Measurements from ENCODE around the gene CSTF1.

Gene CSTF1

DNA sequence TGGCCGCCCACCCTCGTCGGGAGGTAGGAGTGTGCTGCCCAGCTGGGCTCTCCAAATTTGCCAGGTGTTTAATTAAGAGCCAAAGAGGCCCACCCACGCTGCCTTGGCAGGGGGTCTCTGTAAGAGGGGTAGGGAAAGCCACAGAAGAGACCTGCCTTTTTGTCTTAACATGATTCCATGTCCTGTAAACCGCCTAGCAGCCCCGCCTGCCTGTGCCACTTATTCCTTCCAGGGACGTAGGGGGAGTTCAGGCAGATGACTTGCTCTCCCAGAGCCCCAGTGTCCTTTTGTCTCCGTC lies 31.6 kb upstream of the CSTF1 start:
- Mint-ChIP-seq H3K4me1 (peaks cover 18% of the 10 kb centered on the region), H3K27ac (no peak overlapping the region), H3K4me3 (no peak overlapping the region), H3K36me3 (peaks cover 2% of the 10 kb centered on the region), H3K9me3 (no peaks in the 10 kb centered on the region), H3K27me3 (no peaks in the 10 kb centered on the region)

DNA sequence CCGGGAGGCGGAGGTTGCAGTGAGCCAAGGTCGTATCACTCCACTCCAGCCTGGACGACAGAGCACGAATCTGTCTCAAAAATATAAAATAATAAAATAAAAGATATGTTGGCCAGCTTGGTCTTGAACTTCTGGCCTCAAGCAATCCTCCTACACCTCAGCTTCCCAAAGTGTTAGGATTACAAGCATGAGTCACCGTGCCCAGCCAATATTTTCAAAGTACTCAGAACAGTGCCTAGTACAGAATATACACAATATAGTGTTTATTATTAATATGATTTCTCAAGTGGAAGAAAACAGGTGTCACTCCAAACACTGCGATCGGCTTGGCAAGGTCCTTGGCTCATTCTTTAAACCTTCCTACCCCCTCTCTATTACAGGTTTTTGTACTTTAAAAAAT lies 30.5 kb upstream of the CSTF1 start:
- Mint-ChIP-seq H3K4me1 (peaks cover 18% of the 10 kb centered on the region), H3K27ac (no peak overlapping the region), H3K9me3 (no peaks in the 10 kb centered on the region), H3K36me3 (peaks cover 2% of the 10 kb centered on the region), H3K4me3 (no peak overlapping the region), H3K27me3 (no peaks in the 10 kb centered on the region)

DNA sequence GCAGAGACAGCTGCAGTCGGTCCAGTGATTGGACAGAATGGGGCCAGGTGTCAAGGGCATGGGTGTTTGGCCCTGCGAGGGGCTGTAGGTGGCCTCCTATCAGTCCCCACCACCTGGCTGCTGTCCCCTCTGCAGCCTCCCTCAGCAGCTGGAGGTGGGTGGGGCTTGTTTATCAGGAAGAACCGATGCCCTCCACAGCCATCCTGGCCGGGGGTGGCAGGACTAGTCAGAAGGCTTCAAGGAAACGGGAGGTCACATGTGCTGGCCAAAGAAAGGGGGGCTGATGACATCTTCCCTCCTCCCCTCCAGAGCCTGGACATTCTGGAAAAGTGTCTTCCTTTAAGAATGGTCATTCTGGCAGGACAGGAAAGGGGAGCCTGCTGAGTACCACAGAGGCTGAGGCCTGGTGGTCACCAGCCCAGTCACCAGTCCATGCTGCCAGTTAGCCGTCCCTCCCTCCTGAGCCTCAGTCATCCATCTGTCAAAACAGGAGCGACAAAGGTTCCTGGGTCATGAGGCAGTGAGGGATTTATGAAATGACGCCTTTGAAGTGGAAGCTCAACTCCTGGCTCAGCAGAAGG lies 29.5 kb upstream of the CSTF1 start:
- Mint-ChIP-seq H3K36me3 (peaks cover 2% of the 10 kb centered on the region), H3K4me1 (peaks cover 18% of the 10 kb centered on the region), H3K9me3 (no peaks in the 10 kb centered on the region), H3K27ac (no peak overlapping the region), H3K27me3 (no peaks in the 10 kb centered on the region), H3K4me3 (no peak overlapping the region)

DNA sequence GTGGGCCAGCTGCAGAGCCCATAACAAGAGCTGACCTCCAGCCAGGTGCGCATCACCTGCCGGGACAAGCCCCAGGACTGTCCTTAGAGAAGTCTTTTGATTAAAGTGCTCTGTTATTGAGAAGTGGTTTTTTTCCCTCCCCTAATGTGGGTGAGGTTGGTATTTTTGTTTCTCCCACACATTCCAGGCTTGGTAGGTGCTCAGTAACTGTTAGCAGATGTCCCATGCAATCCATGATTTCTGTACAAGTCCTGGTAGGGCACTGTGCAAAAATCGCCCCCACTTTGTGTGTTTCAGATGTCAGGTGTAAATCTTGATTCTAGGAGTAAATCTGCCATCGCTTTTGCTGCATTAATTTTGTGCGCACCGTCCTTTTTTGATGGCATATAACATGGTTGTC lies 29.0 kb upstream of the CSTF1 start:
- peaks cover 18% of the 10 kb centered on the region for H3K4me1 Mint-ChIP-seq
- H3K4me3 Mint-ChIP-seq, result no peak overlapping the region
- peaks cover 4% of the 10 kb centered on the region for H3K36me3 Mint-ChIP-seq
- no peak overlapping the region for H3K27ac Mint-ChIP-seq
- no peaks in the 10 kb centered on the region for H3K9me3 Mint-ChIP-seq
- H3K27me3 Mint-ChIP-seq, result no peaks in the 10 kb centered on the region

DNA sequence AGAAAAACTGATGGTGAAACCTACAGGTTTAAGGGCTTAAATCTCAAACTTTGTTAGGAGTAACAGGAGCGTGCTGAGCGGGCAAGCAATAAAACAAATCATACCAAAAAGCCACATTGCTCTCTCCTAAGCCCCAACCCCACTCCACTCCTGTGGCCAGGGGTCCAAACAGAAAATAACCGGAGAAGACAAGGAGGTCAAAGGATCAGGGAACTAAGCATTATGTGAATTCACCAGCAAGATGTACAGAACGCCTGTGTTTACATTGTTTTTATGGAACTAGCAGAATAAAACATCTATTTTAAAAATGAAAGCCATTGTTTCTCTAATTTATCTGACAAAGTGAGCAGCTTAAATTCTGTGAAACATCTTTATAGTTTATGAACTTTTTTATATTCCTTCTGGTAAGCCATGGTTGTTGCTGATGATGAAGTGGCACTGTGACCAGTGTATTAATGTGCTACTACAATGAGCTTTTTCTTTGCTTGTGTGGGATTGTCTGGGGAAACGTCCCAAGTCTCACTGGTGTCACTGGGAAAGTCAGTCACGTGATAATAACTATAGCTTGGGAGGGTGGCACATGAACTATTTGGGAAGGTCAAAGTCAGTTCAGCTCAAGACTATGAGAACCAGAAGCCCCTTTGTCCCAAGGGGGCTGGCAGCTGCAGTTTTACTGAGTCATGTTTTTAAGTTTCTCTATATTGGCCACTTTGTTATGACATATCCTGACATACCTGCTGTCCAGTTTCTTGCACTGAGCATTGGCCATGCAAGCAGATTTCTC lies 23.9 kb upstream of the CSTF1 start:
- Mint-ChIP-seq H3K4me1 (peaks cover 7% of the 10 kb centered on the region), H3K27ac (no peak overlapping the region), H3K4me3 (no peak overlapping the region), H3K27me3 (no peaks in the 10 kb centered on the region), H3K36me3 (peaks cover 4% of the 10 kb centered on the region), H3K9me3 (no peaks in the 10 kb centered on the region)

DNA sequence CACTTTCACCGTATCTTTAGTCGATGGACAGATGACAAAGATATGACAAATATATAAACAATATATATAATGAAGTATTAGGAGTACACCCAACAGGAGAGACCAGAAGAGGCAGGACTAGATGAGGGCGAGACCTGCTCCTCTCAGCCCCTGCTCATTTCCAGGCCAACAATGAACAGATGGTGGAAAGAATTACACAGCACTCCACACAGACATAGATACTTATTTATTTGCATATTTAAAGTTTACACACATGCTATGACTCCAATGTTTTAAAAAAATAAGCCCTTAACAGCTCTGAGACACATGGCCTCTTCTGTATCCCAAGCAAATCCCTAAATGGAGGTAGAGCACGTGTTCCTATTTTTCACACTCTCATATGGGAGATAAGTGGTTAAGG lies 23.3 kb upstream of the CSTF1 start:
- Mint-ChIP-seq H3K9me3 (no peaks in the 10 kb centered on the region), H3K36me3 (peaks cover 3% of the 10 kb centered on the region), H3K27ac (no peak overlapping the region), H3K4me1 (peaks cover 7% of the 10 kb centered on the region), H3K4me3 (no peak overlapping the region), H3K27me3 (no peaks in the 10 kb centered on the region)

DNA sequence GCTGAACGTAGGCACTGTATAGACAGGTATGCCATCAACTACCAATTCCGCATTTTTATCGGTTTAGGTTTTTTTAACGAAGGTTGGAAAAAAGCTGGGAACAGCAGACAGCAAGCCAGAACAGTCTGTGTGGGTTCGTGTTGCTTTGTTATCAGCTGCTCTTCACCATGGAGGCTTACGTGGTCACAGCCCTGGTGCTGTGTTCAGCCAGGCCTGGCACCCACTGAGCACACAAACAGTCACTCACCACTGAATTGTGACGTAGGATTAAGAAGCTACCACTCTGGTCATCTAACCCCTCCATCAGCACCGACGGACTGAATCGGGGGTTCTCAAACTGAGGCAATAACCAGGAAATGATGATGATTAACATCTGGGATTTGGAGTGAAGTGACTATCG lies 20.5 kb upstream of the CSTF1 start:
- no peak overlapping the region for H3K27ac Mint-ChIP-seq
- no peak overlapping the region for H3K4me3 Mint-ChIP-seq
- no peaks in the 10 kb centered on the region for H3K27me3 Mint-ChIP-seq
- H3K9me3 Mint-ChIP-seq, result no peaks in the 10 kb centered on the region
- H3K36me3 Mint-ChIP-seq, result peaks cover 7% of the 10 kb centered on the region
- H3K4me1 Mint-ChIP-seq, result peaks cover 7% of the 10 kb centered on the region

DNA sequence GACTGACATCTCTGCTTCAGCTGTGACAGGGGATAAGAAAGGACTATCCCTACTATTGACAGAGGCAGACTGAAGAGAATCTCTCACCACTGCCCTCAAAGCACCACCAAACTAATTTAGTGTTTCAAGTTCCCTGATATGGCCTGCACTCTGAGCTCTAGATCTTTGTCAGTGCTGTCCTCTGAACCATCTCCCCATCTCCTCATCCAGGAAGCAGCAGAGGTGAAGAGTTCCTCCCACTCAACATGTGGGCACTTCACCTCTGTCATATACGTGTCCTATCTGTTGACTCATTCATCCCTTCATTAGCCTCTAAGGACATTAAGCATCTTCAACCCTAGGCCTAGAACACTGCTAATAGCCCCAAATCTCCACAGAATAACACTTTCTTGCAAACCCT lies 19.6 kb upstream of the CSTF1 start:
- Mint-ChIP-seq H3K27me3 (no peaks in the 10 kb centered on the region), H3K36me3 (peaks cover 7% of the 10 kb centered on the region), H3K4me3 (no peak overlapping the region), H3K4me1 (peaks cover 7% of the 10 kb centered on the region), H3K27ac (no peak overlapping the region), H3K9me3 (no peaks in the 10 kb centered on the region)

DNA sequence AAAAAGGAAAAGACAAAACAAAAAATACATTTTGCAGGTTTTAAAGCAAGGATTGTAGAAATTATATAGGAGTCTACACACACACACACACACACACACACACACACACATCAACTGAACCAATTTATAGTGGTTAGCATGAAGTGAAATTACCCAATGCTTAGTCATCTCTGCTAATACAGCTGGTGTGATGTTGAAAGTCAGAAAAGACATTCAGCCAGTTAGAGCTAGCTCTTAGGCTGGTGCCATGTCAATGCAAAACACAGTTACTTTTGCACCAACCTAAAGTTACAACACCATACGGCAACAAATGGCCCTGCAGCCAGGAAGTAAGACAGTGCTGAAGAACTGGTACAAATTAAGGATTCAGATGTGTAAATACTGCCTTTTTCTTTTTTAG lies 18.5 kb upstream of the CSTF1 start:
- Mint-ChIP-seq H3K4me1 (peaks cover 7% of the 10 kb centered on the region), H3K27ac (no peak overlapping the region), H3K36me3 (peaks cover 5% of the 10 kb centered on the region), H3K27me3 (no peaks in the 10 kb centered on the region), H3K9me3 (no peaks in the 10 kb centered on the region), H3K4me3 (no peak overlapping the region)

DNA sequence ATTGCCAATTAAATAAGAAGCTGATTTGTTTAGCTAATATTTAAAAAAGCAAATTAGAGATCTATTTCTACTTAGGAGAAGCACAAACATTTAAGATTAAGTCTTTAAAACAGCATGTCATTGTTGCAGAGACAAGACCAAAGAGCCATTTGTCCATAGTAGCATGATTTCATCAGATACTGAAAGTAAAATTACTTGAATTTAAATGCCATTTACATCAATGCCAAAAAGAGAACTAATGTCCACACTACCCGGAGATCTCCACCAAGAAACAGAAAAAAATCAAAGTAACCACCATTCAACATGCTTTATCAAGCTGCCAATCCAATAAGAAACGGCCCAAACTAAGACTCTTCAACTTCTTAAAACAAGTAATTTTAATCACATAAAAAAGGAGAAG lies 16.1 kb upstream of the CSTF1 start:
- Mint-ChIP-seq H3K4me1 (peaks cover 7% of the 10 kb centered on the region), H3K27ac (no peak overlapping the region), H3K27me3 (no peaks in the 10 kb centered on the region), H3K4me3 (no peak overlapping the region), H3K9me3 (no peaks in the 10 kb centered on the region), H3K36me3 (peaks cover 5% of the 10 kb centered on the region)

DNA sequence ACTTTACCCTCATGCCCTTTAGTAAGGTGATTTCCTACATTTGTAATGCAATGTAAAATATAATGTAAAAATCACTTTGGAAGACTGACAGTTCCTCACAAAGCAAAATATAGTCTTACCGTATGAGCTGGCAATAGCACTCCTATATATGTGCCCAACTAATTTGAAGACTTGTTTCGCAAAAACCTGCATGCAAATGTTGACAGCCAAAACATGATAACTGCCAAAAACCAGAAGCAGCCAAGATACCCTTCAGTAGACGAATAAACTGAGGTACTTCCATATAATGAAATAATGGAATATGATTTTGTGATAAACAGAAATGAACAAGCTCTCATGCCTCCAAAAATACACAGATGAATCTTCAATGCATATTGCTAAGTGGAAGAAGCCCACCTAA lies 14.1 kb upstream of the CSTF1 start:
- H3K4me3 Mint-ChIP-seq, result no peak overlapping the region
- no peaks in the 10 kb centered on the region for H3K9me3 Mint-ChIP-seq
- H3K36me3 Mint-ChIP-seq, result peaks cover 5% of the 10 kb centered on the region
- H3K4me1 Mint-ChIP-seq, result no peaks in the 10 kb centered on the region
- H3K27ac Mint-ChIP-seq, result no peak overlapping the region
- H3K27me3 Mint-ChIP-seq, result no peaks in the 10 kb centered on the region

DNA sequence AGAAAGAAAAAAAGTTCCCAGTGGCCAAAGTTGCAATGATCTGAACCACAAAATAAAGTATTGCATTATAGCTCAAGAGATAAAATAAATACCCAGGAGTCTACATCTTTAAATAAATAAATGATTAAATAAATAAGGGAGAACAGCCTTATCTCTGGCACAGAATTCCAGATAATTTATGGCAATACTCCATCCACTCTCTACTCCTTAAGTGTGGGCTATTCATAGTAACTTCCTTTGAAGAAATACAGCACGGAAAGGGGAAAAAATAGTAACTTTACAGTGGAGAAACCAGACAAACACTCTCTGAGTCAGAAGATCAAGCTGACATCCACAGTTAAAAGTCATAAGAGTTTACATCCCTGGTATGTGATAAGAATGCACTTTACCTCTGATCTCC lies 12.1 kb upstream of the CSTF1 start:
- H3K27me3 Mint-ChIP-seq, result no peaks in the 10 kb centered on the region
- no peaks in the 10 kb centered on the region for H3K9me3 Mint-ChIP-seq
- H3K36me3 Mint-ChIP-seq, result peaks cover 5% of the 10 kb centered on the region
- no peaks in the 10 kb centered on the region for H3K4me1 Mint-ChIP-seq
- H3K4me3 Mint-ChIP-seq, result no peak overlapping the region
- H3K27ac Mint-ChIP-seq, result no peak overlapping the region

DNA sequence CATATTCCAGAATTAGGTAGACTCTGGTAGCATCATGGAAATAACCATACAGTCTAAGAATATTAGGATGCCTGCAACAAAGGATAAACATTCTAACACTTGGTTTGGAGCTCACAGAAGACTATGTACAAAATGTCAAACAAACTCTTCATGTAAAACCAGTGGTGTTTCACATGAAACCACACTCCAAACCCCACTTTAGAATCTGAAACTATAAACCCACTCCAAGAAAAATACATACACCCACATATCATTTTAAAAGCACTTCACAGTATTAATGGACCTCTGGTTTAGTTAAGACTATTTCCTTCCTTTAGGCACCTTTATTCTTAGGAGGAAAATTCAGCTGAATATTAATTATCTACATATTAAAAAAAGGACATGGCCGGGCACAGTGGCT lies 10.9 kb upstream of the CSTF1 start:
- Mint-ChIP-seq H3K27me3 (no peaks in the 10 kb centered on the region), H3K27ac (no peak overlapping the region), H3K9me3 (no peaks in the 10 kb centered on the region), H3K4me1 (no peaks in the 10 kb centered on the region), H3K4me3 (no peak overlapping the region), H3K36me3 (no peaks in the 10 kb centered on the region)

DNA sequence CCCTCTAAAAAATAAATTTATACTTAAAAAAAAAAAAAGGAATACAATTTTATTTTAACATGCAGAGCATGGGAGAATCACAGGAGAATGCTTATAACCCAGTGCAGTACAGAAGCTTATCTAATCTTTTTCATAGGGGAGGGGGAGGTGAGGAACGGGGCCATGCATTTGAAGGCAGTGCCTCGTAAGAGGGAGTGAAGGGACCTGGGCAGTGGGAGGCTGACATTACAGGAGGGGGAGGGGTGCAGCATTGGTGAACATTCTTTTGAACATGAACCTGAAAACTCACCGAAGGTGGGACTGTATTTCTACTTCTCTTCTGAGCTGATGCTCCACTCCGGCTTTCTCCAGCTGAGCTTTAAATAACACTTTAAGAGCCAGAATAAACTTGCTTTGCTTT lies 9.7 kb upstream of the CSTF1 start:
- Mint-ChIP-seq H3K36me3 (no peaks in the 10 kb centered on the region), H3K27me3 (no peaks in the 10 kb centered on the region), H3K4me1 (no peaks in the 10 kb centered on the region), H3K4me3 (no peak overlapping the region), H3K27ac (no peak overlapping the region), H3K9me3 (no peaks in the 10 kb centered on the region)

DNA sequence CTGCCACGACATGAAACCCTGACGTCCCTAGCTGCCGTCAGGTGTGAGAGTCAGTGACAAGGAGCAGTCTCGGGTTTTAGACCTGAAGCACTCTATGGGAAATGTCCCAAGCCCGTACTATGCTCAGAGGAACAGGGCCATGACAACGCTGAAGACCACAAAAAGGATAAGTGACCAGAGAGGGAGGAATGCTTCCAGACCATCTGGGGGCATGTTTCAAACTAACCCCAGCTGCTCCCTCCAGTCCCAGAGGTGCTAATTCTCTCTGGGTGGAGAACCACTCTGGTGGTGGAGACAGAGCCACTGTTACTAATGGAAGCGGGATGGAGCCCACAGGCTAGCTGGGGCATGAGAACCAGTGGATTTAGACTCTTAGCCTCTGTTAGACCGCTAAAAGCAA lies 9.1 kb upstream of the CSTF1 start:
- H3K4me1 Mint-ChIP-seq, result no peaks in the 10 kb centered on the region
- H3K27me3 Mint-ChIP-seq, result no peaks in the 10 kb centered on the region
- H3K27ac Mint-ChIP-seq, result no peak overlapping the region
- no peaks in the 10 kb centered on the region for H3K36me3 Mint-ChIP-seq
- no peak overlapping the region for H3K4me3 Mint-ChIP-seq
- H3K9me3 Mint-ChIP-seq, result no peaks in the 10 kb centered on the region

DNA sequence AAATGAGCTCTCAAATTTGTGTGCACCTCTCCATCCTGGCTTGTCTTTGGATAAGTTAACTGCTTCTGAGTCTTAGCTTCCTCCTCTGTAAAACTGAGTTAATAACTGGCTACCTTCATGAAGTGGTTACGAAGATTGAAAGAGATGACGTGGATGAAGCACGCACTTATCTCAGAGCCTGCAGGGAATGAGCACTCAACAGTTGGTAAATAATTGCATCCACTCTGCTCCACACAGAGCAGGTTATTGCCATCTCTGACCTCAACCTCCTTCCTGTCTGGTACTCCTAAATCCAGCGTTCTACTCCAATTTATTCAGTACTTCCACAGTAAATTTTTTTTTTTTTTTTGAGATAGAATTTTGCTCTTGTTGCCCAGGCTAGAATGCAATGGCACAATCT lies 7.3 kb upstream of the CSTF1 start:
- H3K27me3 Mint-ChIP-seq, result no peaks in the 10 kb centered on the region
- H3K4me1 Mint-ChIP-seq, result no peaks in the 10 kb centered on the region
- no peak overlapping the region for H3K4me3 Mint-ChIP-seq
- no peak overlapping the region for H3K27ac Mint-ChIP-seq
- no peaks in the 10 kb centered on the region for H3K9me3 Mint-ChIP-seq
- no peaks in the 10 kb centered on the region for H3K36me3 Mint-ChIP-seq

DNA sequence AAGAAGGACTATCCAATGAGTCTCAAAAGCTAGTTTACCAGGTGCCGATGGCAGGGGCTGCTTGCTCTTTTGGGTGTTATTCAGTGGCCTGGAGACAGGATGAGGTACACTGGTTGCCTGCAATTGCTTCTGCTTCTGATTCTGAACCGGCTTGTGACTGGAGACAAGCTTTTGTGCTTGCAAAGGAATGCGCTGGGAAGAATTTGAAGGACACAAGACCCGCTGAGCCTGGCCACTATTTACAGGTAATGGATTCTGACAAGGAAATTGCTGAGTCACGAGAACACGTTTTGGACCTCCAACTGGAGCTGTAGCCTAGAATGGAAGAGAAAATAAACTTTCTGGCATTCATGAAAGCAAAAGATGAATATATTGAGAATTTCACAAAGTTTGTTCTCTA lies 6.2 kb upstream of the CSTF1 start:
- H3K27me3 Mint-ChIP-seq, result no peaks in the 10 kb centered on the region

More for the DNA sequence above, 6.2 kb upstream of the CSTF1 start:
- Mint-ChIP-seq H3K36me3 (no peaks in the 10 kb centered on the region), H3K9me3 (no peaks in the 10 kb centered on the region), H3K4me1 (no peaks in the 10 kb centered on the region), H3K4me3 (no peak overlapping the region), H3K27ac (no peak overlapping the region)

All from activated naive CD4-positive, alpha-beta T cell treated with anti-CD3 and anti-CD28 coated beads, Interleukin-2, amount 50 U/mL, for 24 hours (primary cell).